HG03439 (cell line): ENCODE results near the gene TUBB4B.
"Not testable (repeated sequence)": the region's sequence is repeated elsewhere in the genome, so short reads cannot be mapped to it uniquely, and the experiment has no call there.

ENCODE experiments used
- ATAC-seq: cut with Tn5 transposase; IDR thresholded peaks from one replicate; pipeline ENCODE4 v1.9.1; 2021; ENCODE audit warnings: mild to moderate bottlenecking, moderate library complexity; ENCODE audit not compliant: unreplicated experiment

The TUBB4B gene

GRCh38 chr9:137235424-137236237, 5.5 kb upstream of the TUBB4B start:
- ATAC-seq, result no peak

- ATAC-seq, result no peak
These were observed 4.7 kb upstream of the TUBB4B start for GRCh38 chr9:137236238-137236935.

- ATAC-seq, result no peak
These were observed 4.1 kb upstream of the TUBB4B start for GRCh38 chr9:137236936-137237421.

GRCh38 chr9:137237759-137238726, 3.0 kb upstream of the TUBB4B start:
- no peak for ATAC-seq

- not testable (repeated sequence) for ATAC-seq
These were observed 1.4 kb upstream of the TUBB4B start for GRCh38 chr9:137239541-137240200.

- ATAC-seq, result peak; percentile 18
These were observed 708 bp upstream of the TUBB4B start for GRCh38 chr9:137240318-137240840.

- ATAC-seq, result peak; percentile 3
These were observed 592 bp downstream of the TUBB4B start for GRCh38 chr9:137241490-137242268.

GRCh38 chr9:137242269-137243203, 1.4 kb downstream of the TUBB4B start:
- ATAC-seq, result no peak

- not testable (repeated sequence) for ATAC-seq
These were observed 2.2 kb downstream of the TUBB4B start for GRCh38 chr9:137243266-137243625.

- no peak for ATAC-seq
These were observed 2.8 kb downstream of the TUBB4B start for GRCh38 chr9:137243626-137244485.

- ATAC-seq, result no peak
These were observed 3.7 kb downstream of the TUBB4B start for GRCh38 chr9:137244486-137245449.

GRCh38 chr9:137245450-137246421, 4.6 kb downstream of the TUBB4B start:
- no peak for ATAC-seq

GRCh38 chr9:137247135-137247915, 6.2 kb downstream of the TUBB4B start:
- no peak for ATAC-seq

GRCh38 chr9:137247916-137248175, 6.8 kb downstream of the TUBB4B start:
- ATAC-seq, result no peak
